Smooth muscle cell (in vitro differentiated cells): ENCODE results near the gene PORCN. TPM values are rescaled to one million over a fixed set of nuclear protein-coding genes. Genes with fewer than 3 reads are reported as not detected.
A peak's percentile ranks its signal among the peaks of the same experiment; 100 is the strongest.

ENCODE experiments used
- DNase-seq: peaks from one replicate; lab custom pipeline; 2025; ENCODE audit not compliant: unreplicated experiment; lab: John Stamatoyannopoulos, UW
- H2AFZ ChIP-seq: fragments of 200-600 bp; sonication (generic); 2 replicates; pipeline ENCODE4 v1.6.0; 2016; ENCODE audit warnings: antibody characterized with exemption, low read depth, mild to moderate bottlenecking
- H3F3A ChIP-seq: fragments of 200-600 bp; sonication (generic); 2 replicates; pipeline ENCODE4 v1.6.0; 2017; ENCODE audit warnings: antibody characterized with exemption, low read depth
- H3K27ac ChIP-seq: fragments of 200-600 bp; sonication (generic); 2 replicates; pipeline ENCODE4 v1.5.1; 2016; ENCODE audit warnings: low read depth, mild to moderate bottlenecking
- H3K27me3 ChIP-seq: fragments of 200-600 bp; sonication (generic); 2 replicates; pipeline ENCODE4 v1.6.1; 2016; ENCODE audit warnings: low read depth, mild to moderate bottlenecking
- H3K36me3 ChIP-seq: fragments of 200-600 bp; sonication (generic); 2 replicates; pipeline ENCODE4 v1.5.1; 2016; ENCODE audit warnings: low read depth
- H3K4me1 ChIP-seq: fragments of 200-600 bp; sonication (generic); 2 replicates; pipeline ENCODE4 v1.5.1; 2016; ENCODE audit warnings: low read depth
- H3K4me2 ChIP-seq: fragments of 200-600 bp; sonication (generic); 2 replicates; pipeline ENCODE4 v1.6.0; 2016; ENCODE audit warnings: mild to moderate bottlenecking
- H3K4me3 ChIP-seq: fragments of 200-600 bp; sonication (generic); 2 replicates; pipeline ENCODE4 v1.5.1; 2016; ENCODE audit warnings: mild to moderate bottlenecking
- H3K79me2 ChIP-seq: fragments of 200-600 bp; sonication (generic); 2 replicates; pipeline ENCODE4 v1.6.0; 2016; ENCODE audit warnings: low read depth, mild to moderate bottlenecking
- H3K9ac ChIP-seq: fragments of 200-600 bp; sonication (generic); 2 replicates; pipeline ENCODE4 v1.6.0; 2016; ENCODE audit warnings: low read depth
- H3K9me3 ChIP-seq: fragments of 200-600 bp; sonication (generic); replicated peaks from 2 replicates; pipeline ENCODE4 v1.5.1; 2016; ENCODE audit warnings: low read depth
- H4K20me1 ChIP-seq: fragments of 200-600 bp; sonication (generic); 2 replicates; pipeline ENCODE4 v1.6.0; 2016; ENCODE audit warnings: low read depth
- CTCF ChIP-seq: fragments of 200-600 bp; sonication (generic); IDR thresholded peaks from 2 replicates; pipeline ENCODE4 v1.5.1; 2017; ENCODE audit warnings: borderline replicate concordance, mild to moderate bottlenecking, antibody characterized with exemption; ENCODE audit not compliant: insufficient read depth, poor library complexity, severe bottlenecking
- WGBS: methylation state at CpG from one replicate; pipeline ENCODE4 v1.1.7; 2016; ENCODE audit warnings: low lambda C conversion rate; 5-methylcytosine and 5-hydroxymethylcytosine counted together
- polyA plus RNA-seq: library from polyadenylated mRNA; unstranded; fragments of >200 nt; fragmentation: Nextera tagmentation; extraction: Ambion mirVana; gene quantifications from 2 replicates; pipeline ENCODE4 v1.2.1, GENCODE V29; 2016
- total RNA-seq: library from RNA; depleted of rRNA; stranded (reverse); fragments of >200 nt; gene quantifications from 2 replicates; pipeline ENCODE4 v1.2.3, GENCODE V29; 2014

The PORCN gene
- total and polyA plus RNA-seq, 2 experiments from 2014 or later, result 14.8 to 25.5 TPM

- Histone ChIP-seq H3K27me3 (no peaks in the 10 kb centered on the region), H3K27ac (no peak overlapping the region), H3K9me3 (no peaks in the 10 kb centered on the region), H3K9ac (no peak overlapping the region), H3K36me3 (no peaks in the 10 kb centered on the region), H4K20me1 (no peaks in the 10 kb centered on the region), H3F3A (no peaks in the 10 kb centered on the region), H3K79me2 (peaks cover 23% of the 10 kb centered on the region), H3K4me3 (no peak overlapping the region), H3K4me2 (no peak overlapping the region), H2AFZ (no peak overlapping the region), H3K4me1 (no peaks in the 10 kb centered on the region)
- 50% methylated on average over 12 of the region's 12 CpGs for WGBS
- no peak for TF ChIP-seq CTCF
- DNase-seq, result no peak
These were observed 35.7 kb upstream of the PORCN start for GRCh38 chrX:48472851-48473703.

DNA sequence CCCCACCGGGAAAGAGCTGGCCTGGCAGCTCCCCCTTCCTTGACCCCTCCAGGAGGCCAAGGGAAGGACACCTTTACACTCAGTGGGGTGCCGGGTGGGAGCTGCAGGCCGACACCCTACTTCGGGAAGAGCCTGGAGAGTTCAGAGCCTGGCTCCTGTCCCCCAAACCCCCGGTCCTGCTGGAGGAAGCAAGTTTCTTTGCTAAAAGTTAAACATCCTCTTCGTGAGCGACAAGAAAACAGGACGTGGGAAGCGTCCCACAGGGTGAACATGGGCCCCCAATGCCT lies 35.1 kb upstream of the PORCN start:
- no peak for TF ChIP-seq CTCF
- Histone ChIP-seq H3K27ac (no peak overlapping the region), H3K9ac (no peak overlapping the region), H4K20me1 (no peaks in the 10 kb centered on the region), H3K9me3 (no peaks in the 10 kb centered on the region), H3F3A (no peaks in the 10 kb centered on the region), H3K4me1 (no peaks in the 10 kb centered on the region), H3K79me2 (peaks cover 23% of the 10 kb centered on the region), H3K27me3 (no peaks in the 10 kb centered on the region), H2AFZ (no peak overlapping the region), H3K4me2 (no peak overlapping the region), H3K4me3 (no peak overlapping the region), H3K36me3 (no peaks in the 10 kb centered on the region)
- WGBS, result 66% methylated on average over 9 of the region's 9 CpGs
- DNase-seq, result no peak

- Histone ChIP-seq H3K4me3 (no peak overlapping the region), H3K4me2 (no peak overlapping the region), H3K9me3 (no peaks in the 10 kb centered on the region), H3K79me2 (peaks cover 23% of the 10 kb centered on the region), H3K4me1 (no peaks in the 10 kb centered on the region), H4K20me1 (no peaks in the 10 kb centered on the region), H3F3A (no peaks in the 10 kb centered on the region), H3K27ac (no peak overlapping the region), H3K36me3 (no peaks in the 10 kb centered on the region), H3K27me3 (no peaks in the 10 kb centered on the region), H3K9ac (no peak overlapping the region), H2AFZ (no peak overlapping the region)
- no peak for DNase-seq
- WGBS, result 79% methylated on average over 10 of the region's 10 CpGs
- no peak for TF ChIP-seq CTCF
These were observed 34.7 kb upstream of the PORCN start for GRCh38 chrX:48474127-48474526.

DNA sequence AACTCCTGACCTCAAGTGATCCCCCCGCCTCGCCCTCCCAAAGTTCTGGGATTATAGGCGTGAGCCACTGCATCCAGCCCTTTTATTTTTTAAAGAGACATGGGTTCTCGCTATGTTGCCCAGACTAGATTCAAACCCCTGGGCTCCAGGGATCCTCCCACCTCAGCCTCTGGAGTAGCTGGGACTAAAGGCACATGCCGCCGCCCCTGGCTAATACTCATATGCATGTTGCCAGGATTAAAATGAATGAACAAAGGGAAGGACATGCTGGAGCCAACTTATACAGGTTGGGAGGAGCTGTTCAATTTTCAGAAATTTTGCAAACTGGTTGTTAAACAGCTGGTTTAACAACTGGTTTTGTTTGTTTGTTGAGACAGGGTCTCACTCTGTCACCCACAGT lies 34.2 kb upstream of the PORCN start:
- Histone ChIP-seq H3K79me2 (peaks cover 23% of the 10 kb centered on the region), H3K9me3 (no peaks in the 10 kb centered on the region), H3K27me3 (no peaks in the 10 kb centered on the region), H3K9ac (no peak overlapping the region), H3K4me1 (no peaks in the 10 kb centered on the region), H4K20me1 (no peaks in the 10 kb centered on the region), H3F3A (no peaks in the 10 kb centered on the region), H2AFZ (no peak overlapping the region), H3K4me3 (no peak overlapping the region), H3K4me2 (peak overlapping the region; percentile 86), H3K36me3 (no peaks in the 10 kb centered on the region), H3K27ac (no peak overlapping the region)
- no peak for DNase-seq
- TF ChIP-seq CTCF, result no peak
- 87% methylated on average over 6 of the region's 6 CpGs for WGBS
